NT2/D1 (cell line): ENCODE results near the gene CEP152.

ENCODE experiments used
- SUZ12 ChIP-seq: IDR thresholded peaks from 2 replicates; pipeline ENCODE4 v1.6.1; 2011; ENCODE audit not compliant: insufficient read length, insufficient read depth; ENCODE audit errors: extremely low read depth
- ZNF274 ChIP-seq: IDR thresholded peaks from 2 replicates; pipeline ENCODE4 v1.6.1; 2011; ENCODE audit warnings: mild to moderate bottlenecking, low read depth, low read length

DNA sequence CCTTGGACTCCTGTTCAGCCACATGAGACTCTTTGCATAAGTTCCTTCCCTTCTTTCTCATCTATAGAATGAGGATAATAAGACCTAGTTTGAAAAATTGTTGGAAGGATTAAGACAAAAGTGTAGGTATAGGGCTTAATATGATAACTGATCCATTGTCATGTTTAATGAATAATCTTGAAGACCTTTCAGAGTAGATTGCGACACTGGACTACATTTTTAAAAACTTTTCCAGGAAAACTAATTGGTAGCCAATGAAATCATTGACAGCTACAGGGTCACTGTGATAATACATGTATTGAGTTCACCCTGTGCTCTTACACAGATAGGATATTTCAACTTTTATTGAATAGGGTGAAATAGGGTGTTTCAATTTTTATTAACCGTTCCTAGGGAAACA, 86.9 kb downstream of the CEP152 start:
- no peak for TF ChIP-seq ZNF274
- no peak for TF ChIP-seq SUZ12
